HG03378 (cell line): ENCODE results near the gene CDH18.

Experiments
- ATAC-seq: cut with Tn5 transposase; IDR thresholded peaks from one replicate; pipeline ENCODE4 v1.9.1; 2021; ENCODE audit warnings: mild to moderate bottlenecking, moderate library complexity; ENCODE audit not compliant: unreplicated experiment

The CDH18 gene

DNA sequence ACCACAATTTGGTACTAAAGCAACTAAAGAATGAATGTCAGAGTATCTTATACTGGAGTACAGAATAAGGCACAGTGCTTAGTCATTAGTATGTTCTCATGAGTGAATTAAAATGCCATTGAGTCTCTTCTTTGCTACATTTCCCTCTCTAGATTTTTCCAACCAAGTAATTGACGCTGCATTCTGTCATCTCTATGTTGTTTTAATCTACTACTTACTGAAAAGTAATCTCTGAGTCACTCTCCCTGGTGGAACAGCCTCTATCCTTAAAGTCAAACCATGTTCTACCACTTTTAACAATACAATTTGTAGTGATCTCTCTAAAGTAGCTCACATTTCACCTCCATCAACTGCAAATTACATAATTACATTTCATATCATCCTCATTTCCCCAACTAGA is 495.1 kb downstream of the CDH18 start:
- ATAC-seq, result no peak

DNA sequence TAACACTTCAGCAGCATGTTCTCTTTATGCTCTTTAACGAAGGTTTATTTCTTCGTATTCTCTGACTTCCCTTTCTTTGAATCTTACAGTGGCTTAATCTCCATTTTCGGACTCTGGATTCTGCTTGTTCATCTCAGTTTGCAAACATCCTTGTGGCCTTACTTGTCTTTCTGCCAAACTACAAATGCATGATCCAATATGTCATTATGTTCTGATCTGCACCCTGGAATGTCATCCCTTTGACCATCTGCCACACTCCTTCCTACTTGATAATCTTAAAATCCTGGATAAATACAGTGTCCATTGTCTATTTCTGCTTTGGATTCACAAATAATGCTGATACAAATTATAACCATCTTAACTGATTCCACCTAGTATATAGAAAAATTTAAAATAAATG is 499.2 kb downstream of the CDH18 start:
- ATAC-seq, result no peak

DNA sequence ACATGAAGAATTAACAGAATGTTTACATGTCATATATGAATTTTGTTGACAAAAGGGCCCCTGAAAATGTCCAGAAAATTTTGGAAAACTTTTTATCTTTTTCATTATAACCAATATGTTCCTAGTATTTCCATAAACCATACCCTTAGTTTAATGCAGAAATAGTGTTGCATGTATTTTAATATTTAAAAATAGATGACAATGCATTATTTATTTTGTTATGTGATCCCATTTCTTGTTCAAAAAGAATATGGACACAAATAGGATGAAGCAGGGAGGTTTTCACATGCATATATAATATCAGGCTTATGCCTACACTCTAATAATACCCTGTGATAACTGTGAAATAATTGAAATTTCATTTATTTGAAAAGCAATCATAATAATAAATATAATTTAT is 500.5 kb downstream of the CDH18 start:
- ATAC-seq, result no peak

DNA sequence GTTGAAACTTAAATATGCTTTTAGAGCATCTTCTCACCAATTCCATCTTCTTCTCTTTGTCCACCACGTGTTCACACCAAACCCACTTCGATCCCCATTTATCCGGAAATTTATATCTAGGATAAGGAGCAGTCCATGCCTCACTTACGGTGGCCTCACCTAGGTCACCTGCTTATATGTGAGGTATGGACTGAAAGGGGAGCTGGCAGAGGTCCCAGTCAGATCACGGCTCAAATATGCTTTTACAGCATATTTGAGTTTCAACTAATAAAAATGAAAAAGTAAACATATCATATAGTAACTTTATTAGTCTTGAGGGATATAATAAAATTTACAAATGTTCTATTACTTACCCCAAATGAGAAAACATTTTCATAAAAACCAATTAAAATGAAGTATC is 508.4 kb downstream of the CDH18 start:
- ATAC-seq, result no peak

DNA sequence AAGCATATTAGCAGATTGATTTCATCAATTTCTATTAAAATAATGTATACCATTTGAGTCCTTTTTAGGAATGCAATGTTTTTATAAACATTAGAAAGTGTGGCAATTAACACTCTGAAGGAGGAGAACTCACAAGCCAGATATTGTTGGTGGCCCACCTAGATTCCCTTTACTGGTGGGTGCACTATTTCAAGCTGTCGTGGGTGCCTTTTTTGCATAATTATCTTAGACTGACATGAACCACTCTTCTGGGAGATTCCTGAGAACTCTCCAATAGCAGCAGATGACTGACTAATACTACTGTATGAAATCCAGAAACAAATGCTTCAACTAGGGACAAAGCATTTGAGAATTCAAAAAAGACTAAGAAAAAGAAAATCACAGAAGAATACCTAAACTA is 526.0 kb downstream of the CDH18 start:
- ATAC-seq, result no peak

DNA sequence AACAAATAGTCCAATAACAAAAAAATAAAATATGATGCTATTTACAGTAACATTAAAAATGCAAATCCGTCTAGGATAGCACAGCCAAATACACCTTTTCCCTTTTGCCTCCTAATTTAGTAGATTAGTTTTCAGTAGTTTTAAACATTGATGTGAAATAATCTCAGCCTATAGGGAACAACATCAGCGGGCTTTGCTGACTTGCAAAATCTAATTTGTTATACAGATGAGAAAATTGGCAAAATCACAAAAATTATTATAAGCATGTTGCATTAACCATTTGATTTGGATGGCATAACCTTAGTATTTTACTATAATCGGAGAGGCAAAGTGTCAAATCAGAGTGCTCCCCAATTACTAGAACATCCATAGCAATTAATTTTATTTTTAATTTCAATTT is 563.5 kb downstream of the CDH18 start:
- ATAC-seq, result no peak
